Activated CD4-positive, alpha-beta T cell treated with anti-CD3 and anti-CD28 coated beads, Interleukin-2, amount 50 U/mL, for 48 hours (primary cell): ENCODE results near the gene CRAT.

Experiments
- DNase-seq, 2 experiments: peaks; one replicate each; pipeline ENCODE4 v3.0.0-alpha.2; 2020

The CRAT gene

GRCh38 chr9:129084087-129084486, 26.5 kb downstream of the CRAT start:
- no peak for DNase-seq

- peak; percentile 35 for DNase-seq
Observed at GRCh38 chr9:129081388-129081904, 29.1 kb downstream of the CRAT start.

- peak; percentile 98 to 99 for DNase-seq
Observed at GRCh38 chr9:129080601-129081387, 29.8 kb downstream of the CRAT start, which contains the start of gene DOLPP1. TSS of gene DOLPP1 (plus strand) at chr9:129081111. CDS start at chr9:129081132, 21 bp downstream.

GRCh38 chr9:129080298-129080600, 30.3 kb downstream of the CRAT start:
- no peak for DNase-seq

GRCh38 chr9:129079829-129080228, 30.8 kb downstream of the CRAT start:
- no peak for DNase-seq

GRCh38 chr9:129078691-129079503, 31.7 kb downstream of the CRAT start:
- DNase-seq = no peak

- no peak for DNase-seq
Observed at GRCh38 chr9:129077236-129077635, 33.4 kb downstream of the CRAT start.

GRCh38 chr9:129076640-129077037, 34.0 kb downstream of the CRAT start:
- no peak for DNase-seq

GRCh38 chr9:129075996-129076639, 34.5 kb downstream of the CRAT start:
- no peak for DNase-seq

- DNase-seq = no peak
Observed at GRCh38 chr9:129074106-129074505, 36.5 kb downstream of the CRAT start.

- no peak for DNase-seq
Observed at GRCh38 chr9:129073404-129073803, 37.2 kb downstream of the CRAT start.

GRCh38 chr9:129072171-129072570, 38.4 kb downstream of the CRAT start:
- DNase-seq = no peak

- no peak for DNase-seq
Observed at GRCh38 chr9:129071526-129072126, 39.0 kb downstream of the CRAT start.

GRCh38 chr9:129070696-129071525, 39.7 kb downstream of the CRAT start:
- DNase-seq = no peak

GRCh38 chr9:129069862-129070641, 40.5 kb downstream of the CRAT start:
- no peak for DNase-seq

GRCh38 chr9:129068990-129069861, 41.4 kb downstream of the CRAT start:
- peak; percentile 40 to 43 for DNase-seq

GRCh38 chr9:129068110-129068509, 42.5 kb downstream of the CRAT start:
- DNase-seq = no peak

GRCh38 chr9:129064499-129064908, 46.1 kb downstream of the CRAT start:
- no peak for DNase-seq

GRCh38 chr9:129063061-129063460, 47.5 kb downstream of the CRAT start:
- no peak for DNase-seq

GRCh38 chr9:129060991-129061390, 49.6 kb downstream of the CRAT start:
- no peak for DNase-seq
